Esophagus squamous epithelium (tissue), 5 donors: ENCODE results near the gene ACLY. TPM values are rescaled to one million over a fixed set of nuclear protein-coding genes. Genes with fewer than 3 reads are reported as not detected.
"Not testable (repeated sequence)": the region's sequence is repeated elsewhere in the genome, so short reads cannot be mapped to it uniquely, and the experiment has no call there.

Source experiments
- DNase-seq: peaks from one replicate; lab custom pipeline; 2025; lab: John Stamatoyannopoulos, UW
- H3K27ac ChIP-seq, 4 donors: fragments of 200-600 bp; sonication (generic); one replicate each; pipeline ENCODE4 v1.5.1; 2016 to 2019; ENCODE audit warnings: mild to moderate bottlenecking in 1 of 4
- H3K27me3 ChIP-seq, 4 donors: fragments of 200-600 bp; sonication (generic); 1 replicate in 3 of 4; 2 replicates in 1 of 4; pipeline versions ENCODE4 v1.5.1 to v1.6.0; 2017 to 2021; ENCODE audit warnings: antibody characterized with exemption in 1 of 4
- H3K36me3 ChIP-seq, 3 donors: fragments of 200-600 bp; sonication (generic); one replicate each; pipeline ENCODE4 v1.5.1; 2016 to 2019
- H3K4me1 ChIP-seq, 3 donors: fragments of 200-600 bp; sonication (generic); one replicate each; pipeline ENCODE4 v1.5.1; 2017 to 2019
- H3K4me3 ChIP-seq, 4 donors: fragments of 200-600 bp; sonication (generic); 1 replicate in 3 of 4; 2 replicates in 1 of 4; pipeline ENCODE4 v1.5.1; 2016 to 2019; ENCODE audit warnings: mild to moderate bottlenecking in 2 of 4, moderate library complexity in 1 of 4
- H3K9me3 ChIP-seq, 3 donors: fragments of 200-600 bp; sonication (generic); one replicate each; pipeline ENCODE4 v1.5.1; 2016 to 2019
- CTCF ChIP-seq, 6 experiments: fragments of 450-650 bp in 4 of 6; fragments of 200-600 bp in 2 of 6; sonication (generic) in 2 of 6; IDR thresholded peaks; one replicate each; pipeline ENCODE4 v1.5.1; 2016 to 2019; ENCODE audit warnings: antibody characterized with exemption in 6 of 6, mild to moderate bottlenecking in 4 of 6, moderate library complexity in 4 of 6
- POLR2A ChIP-seq, 4 donors: fragments of 450-650 bp; IDR thresholded peaks; one replicate each; pipeline ENCODE4 v1.6.1; 2017; ENCODE audit warnings: antibody characterized with exemption in 4 of 4, mild to moderate bottlenecking in 4 of 4, moderate library complexity in 3 of 4
- WGBS, 2 donors: methylation state at CpG; one replicate each; pipeline ENCODE4 v1.1.5; 2018; 5-methylcytosine and 5-hydroxymethylcytosine counted together
- intact Hi-C: fragments of 100-400 bp; cut with DNase I; formaldehyde crosslinking; loops from one replicate; pipeline ENCODE4 v1.15.0; 2022
- total RNA-seq, 4 donors: library from RNA; depleted of rRNA; stranded (reverse); fragments of >200 nt; gene quantifications; one replicate each; pipeline ENCODE4 v1.1.0, GENCODE V29; 2016
- donor health status: DM: yes; HTN: yes; CAD: no.

Gene ACLY
- total RNA-seq, 4 donors from 2014 or later: 51.5 to 121 (median 62.7) TPM

DNA sequence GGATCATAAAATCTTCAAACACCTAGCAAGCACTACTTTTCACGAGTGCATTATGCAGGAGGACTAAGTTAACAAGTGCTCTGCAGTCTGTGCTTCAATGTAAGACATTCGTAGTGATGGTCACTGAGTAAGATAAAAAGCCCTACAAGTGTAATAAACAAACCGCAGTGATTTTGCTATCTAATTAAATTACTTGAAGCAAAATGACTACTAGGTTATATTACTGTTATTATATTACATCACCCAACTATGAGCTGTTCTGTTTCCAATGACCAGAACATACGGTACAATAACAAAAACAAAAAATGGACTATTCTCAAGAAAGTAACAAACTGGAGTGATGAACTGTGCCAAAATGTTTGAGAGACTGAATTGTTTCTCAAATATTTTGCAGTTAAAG is 70.0 kb downstream of the ACLY start:
- 59 to 72% methylated on average over 4 of the region's 4 CpGs for WGBS, 2 donors
- DNase-seq: no peak

DNA sequence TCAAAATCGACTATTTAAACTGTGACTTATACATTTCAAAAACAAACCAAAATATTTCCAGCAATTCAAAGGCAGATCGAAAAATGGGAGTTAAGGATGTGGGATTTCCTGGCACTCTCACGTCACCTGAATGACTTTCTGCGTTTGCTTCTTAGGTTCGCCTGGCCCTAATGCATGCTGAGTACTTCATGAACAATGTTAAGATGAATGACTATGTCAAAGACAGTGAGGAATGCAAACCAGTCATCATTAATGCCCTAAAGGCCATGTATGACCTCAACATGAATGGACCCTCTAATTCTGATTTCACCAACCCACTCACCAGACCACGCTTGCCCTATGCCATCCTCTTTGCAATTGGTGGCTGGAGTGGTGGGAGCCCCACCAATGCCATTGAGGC is 73.8 kb downstream of the ACLY start:
- TF ChIP-seq CTCF (IDR thresholded peaks at IDR 0.05) (no peak), POLR2A (IDR thresholded peaks at IDR 0.05) (no peak)
- Histone ChIP-seq H3K9me3 (no peaks in the 10 kb centered on the region), H3K27ac (no peak overlapping the region), H3K36me3 (peaks cover 0 to 8% (median 0%) of the 10 kb centered on the region in 3 donors), H3K27me3 (no peaks in the 10 kb centered on the region), H3K4me1 (peaks cover 0 to 22% (median 0%) of the 10 kb centered on the region in 3 donors), H3K4me3 (no peak overlapping the region)
- 59 to 90% methylated on average over 6 of the region's 6 CpGs for WGBS, 2 donors
- no peak for DNase-seq
- intact Hi-C loops: no loop called here

More for the DNA sequence above, 70.0 kb downstream of the ACLY start:
- no peak overlapping the region for H3K27ac ChIP-seq
- TF ChIP-seq POLR2A (IDR thresholded peaks at IDR 0.05) (no peak), CTCF (IDR thresholded peaks at IDR 0.05) (no peak)
- peaks cover 0 to 13% (median 0%) of the 10 kb centered on the region in 3 donors for H3K36me3 ChIP-seq
- peaks cover 0 to 41% (median 0%) of the 10 kb centered on the region in 3 donors for H3K4me1 ChIP-seq
- intact Hi-C loops: no loop called here
- no peaks in the 10 kb centered on the region for H3K9me3 ChIP-seq
- H3K4me3 ChIP-seq: no peak overlapping the region
- no peaks in the 10 kb centered on the region for H3K27me3 ChIP-seq

GRCh38 chr17:41840781-41841180 is 78.0 kb downstream of the ACLY start:
- H3K4me3 ChIP-seq, H3K4me1 ChIP-seq, H3K27me3 ChIP-seq, H3K27ac ChIP-seq, H3K36me3 ChIP-seq, DNase-seq, H3K9me3 ChIP-seq, intact Hi-C loops: not testable (repeated sequence)
- WGBS, 2 donors: 73 to 75% methylated on average over 5 to 6 of the region's 6 CpGs

DNA sequence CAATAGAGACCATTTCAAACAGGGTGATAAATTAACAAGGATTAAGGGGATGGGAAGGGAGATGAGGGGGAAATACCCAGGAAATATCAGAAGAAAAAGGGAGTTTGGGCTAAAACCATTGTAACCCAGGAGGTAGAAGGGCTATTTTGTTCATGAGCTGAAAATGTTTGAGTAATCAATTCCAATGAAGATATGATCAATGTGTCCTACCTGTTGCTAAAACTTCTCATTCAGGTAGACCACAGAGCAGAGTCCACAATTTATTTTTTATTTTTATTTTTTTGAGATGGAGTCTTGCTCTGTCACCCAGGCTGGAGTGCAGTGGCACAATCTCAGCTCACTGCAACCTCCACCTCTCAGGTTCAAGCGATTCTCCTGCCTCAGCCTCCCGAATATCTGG is 79.3 kb downstream of the ACLY start:
- H3K27ac ChIP-seq, H3K4me3 ChIP-seq, H3K9me3 ChIP-seq, H3K27me3 ChIP-seq, DNase-seq, H3K36me3 ChIP-seq, intact Hi-C loops: not testable (repeated sequence)
- H3K4me1 ChIP-seq: peaks cover 6 to 22% (median 9%) of the 10 kb centered on the region in 3 donors
- 95 to 96% methylated on average over 2 of the region's 2 CpGs for WGBS, 2 donors

- H3K4me1 ChIP-seq: peaks cover 6 to 24% (median 9%) of the 10 kb centered on the region in 3 donors
- H3K27me3 ChIP-seq: no peaks in the 10 kb centered on the region
- peak within 1 kb of the TSS in 2 of 4 donors; percentile 76 to 89 for H3K27ac ChIP-seq
- DNase-seq: no peak
- intact Hi-C loops: no loop called here
- TF ChIP-seq POLR2A (IDR thresholded peaks at IDR 0.05): no peak
- TF ChIP-seq CTCF (IDR thresholded peaks at IDR 0.05): no peak
- H3K4me3 ChIP-seq: peak within 1 kb of the TSS in 2 of 4 donors; percentile 85 to 92
- 96 to 97% methylated on average over 8 to 15 of the region's 15 CpGs for WGBS, 2 donors
- H3K9me3 ChIP-seq: no peaks in the 10 kb centered on the region
- H3K36me3 ChIP-seq: no peaks in the 10 kb centered on the region
Measured at GRCh38 chr17:41837761-41838538, 80.8 kb downstream of the ACLY start, which contains the start of gene KLHL10. TSS of gene KLHL10 (plus strand) at chr17:41837825. CDS start at chr17:41837933, 108 bp downstream.

DNA sequence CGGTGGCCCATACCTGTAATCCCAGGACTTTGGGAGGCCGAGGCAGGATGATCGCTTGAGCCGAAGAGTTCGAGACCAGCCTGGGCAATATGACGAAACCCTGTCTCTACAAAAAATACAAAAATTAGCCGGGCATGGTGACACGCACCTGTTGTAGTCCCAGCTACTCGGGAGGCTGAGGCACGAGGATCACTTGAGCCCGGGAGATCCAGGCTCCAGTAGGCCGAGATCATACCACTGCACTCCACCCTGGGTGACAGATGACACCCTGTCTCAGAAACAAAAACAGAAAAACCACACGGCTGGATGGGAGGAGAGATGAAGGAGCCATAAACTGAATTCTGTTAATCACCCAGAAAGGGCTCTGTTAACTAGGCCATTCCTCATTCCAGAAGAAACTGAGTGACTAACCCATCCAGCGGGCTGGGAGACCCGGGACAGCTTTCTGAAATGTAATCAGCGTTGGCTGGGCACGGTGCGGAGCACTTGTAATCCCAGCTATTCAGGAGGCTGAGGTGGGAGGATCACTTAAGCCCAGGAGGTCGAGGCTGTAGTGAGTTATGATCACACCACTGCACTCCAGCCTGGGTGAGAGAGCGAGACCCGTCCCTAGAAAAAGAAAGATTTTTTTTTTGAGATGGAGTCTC is 82.1 kb downstream of the ACLY start:
- Histone ChIP-seq H3K27ac (peak overlapping the region; percentile 76 to 89 (median 80)), H3K4me3 (peak overlapping the region; percentile 72 to 92 (median 80)), H3K4me1 (peaks cover 6 to 24% (median 9%) of the 10 kb centered on the region in 3 donors), H3K9me3 (no peaks in the 10 kb centered on the region), H3K27me3 (no peaks in the 10 kb centered on the region), H3K36me3 (peaks cover 0 to 9% (median 3%) of the 10 kb centered on the region in 3 donors)
- no peak for DNase-seq
- intact Hi-C loops: no loop called here
- WGBS, 2 donors: 26 to 43% methylated on average over 17 to 20 of the region's 21 CpGs
- TF ChIP-seq POLR2A (IDR thresholded peaks at IDR 0.05) (no peak), CTCF (IDR thresholded peaks at IDR 0.05) (no peak)
